GM12892 (cell line): ENCODE data around the gene SEC31B.

Experiments used
- DNase-seq: peaks from one replicate; pipeline ENCODE4 v3.0.0; 2011; ENCODE audit not compliant: insufficient read length
- FAIRE-seq: peaks from 2 replicates; lab custom pipeline; 2011; peaks lifted over from hg19 to GRCh38; lab: Jason Lieb, UNC
- POLR2A ChIP-seq: IDR thresholded peaks from 2 replicates; pipeline ENCODE4 v1.6.1; 2011; ENCODE audit warnings: low read depth, low read length, control low read depth
- POLR2AphosphoS5 ChIP-seq: IDR thresholded peaks from 2 replicates; pipeline ENCODE4 v1.6.1; 2011; ENCODE audit warnings: low read depth, low read length, control low read depth
- TAF1 ChIP-seq: IDR thresholded peaks from 2 replicates; pipeline ENCODE4 v1.6.1; 2011; ENCODE audit warnings: low read depth, mild to moderate bottlenecking, control low read depth, low read length, borderline replicate concordance

Gene SEC31B

GRCh38 chr10:100469756-100470155, 49.9 kb downstream of the SEC31B start:
- TF ChIP-seq TAF1, result no peak
- no peak for TF ChIP-seq POLR2AphosphoS5
- no peak for TF ChIP-seq POLR2A
- FAIRE-seq (no peak), DNase-seq (no peak)

GRCh38 chr10:100468978-100469377, 50.7 kb downstream of the SEC31B start:
- TF ChIP-seq TAF1, result no peak
- TF ChIP-seq POLR2A, result no peak
- TF ChIP-seq POLR2AphosphoS5, result no peak
- FAIRE-seq (no peak), DNase-seq (no peak)

- DNase-seq (no peak), FAIRE-seq (no peak)
- TF ChIP-seq TAF1 (no peak), POLR2A (no peak), POLR2AphosphoS5 (no peak)
Observed at GRCh38 chr10:100468322-100468721, 51.3 kb downstream of the SEC31B start.

GRCh38 chr10:100462709-100463108, 57.0 kb downstream of the SEC31B start, which contains the start of gene WNT8B:
TSS of gene WNT8B (plus strand) at chr10:100463009. CDS start at chr10:100463169, 160 bp downstream.
- TF ChIP-seq TAF1 (no peak), POLR2AphosphoS5 (no peak), POLR2A (no peak)
- FAIRE-seq (no peak), DNase-seq (no peak)

- no peak for FAIRE-seq
- no peak for DNase-seq
- TF ChIP-seq POLR2AphosphoS5 (no peak), TAF1 (no peak), POLR2A (no peak)
Observed at GRCh38 chr10:100448951-100449350, 70.7 kb downstream of the SEC31B start.

GRCh38 chr10:100447663-100448062, 72.0 kb downstream of the SEC31B start:
- no peak for FAIRE-seq

GRCh38 chr10:100446130-100446761, 73.4 kb downstream of the SEC31B start:
- FAIRE-seq (no peak), DNase-seq (no peak)
- TF ChIP-seq POLR2AphosphoS5 (no peak), TAF1 (no peak)

More at GRCh38 chr10:100447663-100448062, 72.0 kb downstream of the SEC31B start:
- TF ChIP-seq POLR2AphosphoS5, result no peak
- no peak for TF ChIP-seq TAF1
- TF ChIP-seq POLR2A, result no peak
- no peak for DNase-seq

- DNase-seq (no peak), FAIRE-seq (no peak)
- no peak for TF ChIP-seq TAF1
- no peak for TF ChIP-seq POLR2A
- no peak for TF ChIP-seq POLR2AphosphoS5
Observed at GRCh38 chr10:100442548-100442947, 77.1 kb downstream of the SEC31B start.

- no peak for DNase-seq
- FAIRE-seq, result no peak
- TF ChIP-seq POLR2AphosphoS5 (no peak), TAF1 (no peak), POLR2A (no peak)
Observed at GRCh38 chr10:100438674-100439315, 80.9 kb downstream of the SEC31B start.
